ENCODE measurements around the gene ZGPAT. TPM values are rescaled to one million over a fixed set of nuclear protein-coding genes. Genes with fewer than 3 reads are reported as not detected.

The ZGPAT gene
- total RNA-seq, 1 experiment from 2014 or later: 69.3 TPM

DNA sequence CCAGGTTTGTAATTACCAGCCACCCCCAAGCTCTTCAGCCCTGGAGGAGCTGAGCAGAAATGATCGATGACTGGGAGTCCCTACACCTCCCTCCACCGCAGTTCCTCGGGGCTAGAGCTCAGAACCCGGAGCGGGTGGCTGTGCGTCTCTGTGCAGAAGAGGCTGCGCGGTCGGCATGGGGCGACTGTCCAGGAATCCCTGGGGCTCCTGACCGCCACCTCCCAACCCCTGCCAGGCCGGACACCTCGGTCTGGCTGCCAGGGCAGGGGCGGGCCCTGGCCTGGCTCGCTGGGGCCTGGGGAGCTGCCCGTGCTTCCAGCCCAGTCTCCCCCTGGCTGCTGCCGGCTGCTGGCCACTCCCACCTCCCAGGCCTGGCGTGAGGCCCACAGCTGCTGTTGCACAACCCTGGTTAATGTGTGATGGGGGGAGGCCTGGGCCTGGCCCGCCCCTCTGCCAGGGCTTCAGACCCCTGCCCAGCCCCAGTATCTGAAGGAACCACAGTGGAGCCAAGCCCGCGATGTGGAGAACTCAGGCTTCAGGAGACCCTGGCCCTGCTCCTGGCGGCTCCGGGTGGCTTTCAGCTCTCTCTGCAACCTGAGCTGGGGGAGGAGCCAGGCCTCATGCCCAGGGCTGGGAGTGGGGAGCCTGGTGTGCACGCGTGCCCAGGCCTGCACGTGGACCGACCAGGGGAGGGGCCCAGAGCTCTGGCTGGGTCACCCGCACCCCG lies 33.0 kb downstream of the ZGPAT start:
- DNase-seq: peak; percentile 98
- Mint-ChIP-seq H3K9me3 (ENCODE audit: unreplicated experiment) (no peaks in the 10 kb centered on the region), H3K4me3 (ENCODE audit: unreplicated experiment) (peak overlapping the region; percentile 88), H3K4me1 (ENCODE audit: low read depth, unreplicated experiment) (no peaks in the 10 kb centered on the region), H3K36me3 (ENCODE audit: insufficient read depth, unreplicated experiment) (peaks cover 80% of the 10 kb centered on the region), H3K27ac (ENCODE audit: unreplicated experiment) (peak overlapping the region; percentile 87), H3K27me3 (ENCODE audit: insufficient read depth, unreplicated experiment) (no peaks in the 10 kb centered on the region)
- H3K4me1 ChIP-seq: peaks cover 28% of the 10 kb centered on the region
- intact Hi-C loops (cut with micrococcal nuclease; ENCODE audit: unreplicated experiment): loop anchor here (1.0 kb wide), 1 partner anchor 33 kb away; the partner anchor contains the start of gene ARFRP1
- POLR2A ChIA-PET: interaction anchor here (0.6 to 1.6 kb wide), 11 partner anchors 11 to 322 kb away, joined by 3 to 25 read pairs (median 4); partner anchors contain the start of genes ARFRP1, PPDPF, PRPF6 and RTEL1
- peak overlapping the region; percentile 72 for H3K4me3 ChIP-seq (ENCODE audit: low read depth, low read length)
- BruUV-seq (replicated peaks): TSS peak; percentile 77
- H3K36me3 ChIP-seq (ENCODE audit: control insufficient read depth, insufficient read depth, low read length): peaks cover 10% of the 10 kb centered on the region
- H3K9me3 ChIP-seq: no peaks in the 10 kb centered on the region
- CTCF ChIA-PET: interaction anchor here (0.6 to 1.8 kb wide), 18 partner anchors 10 to 458 kb away, joined by 3 to 27 read pairs (median 5); partner anchors contain the start of genes ARFRP1, PTK6, SAMD10 and TPD52L2
- H3K27me3 ChIP-seq (replicated peaks; ENCODE audit: control insufficient read depth, insufficient read depth, low read length): no peaks in the 10 kb centered on the region
- TF ChIP-seq, protein P1, sequence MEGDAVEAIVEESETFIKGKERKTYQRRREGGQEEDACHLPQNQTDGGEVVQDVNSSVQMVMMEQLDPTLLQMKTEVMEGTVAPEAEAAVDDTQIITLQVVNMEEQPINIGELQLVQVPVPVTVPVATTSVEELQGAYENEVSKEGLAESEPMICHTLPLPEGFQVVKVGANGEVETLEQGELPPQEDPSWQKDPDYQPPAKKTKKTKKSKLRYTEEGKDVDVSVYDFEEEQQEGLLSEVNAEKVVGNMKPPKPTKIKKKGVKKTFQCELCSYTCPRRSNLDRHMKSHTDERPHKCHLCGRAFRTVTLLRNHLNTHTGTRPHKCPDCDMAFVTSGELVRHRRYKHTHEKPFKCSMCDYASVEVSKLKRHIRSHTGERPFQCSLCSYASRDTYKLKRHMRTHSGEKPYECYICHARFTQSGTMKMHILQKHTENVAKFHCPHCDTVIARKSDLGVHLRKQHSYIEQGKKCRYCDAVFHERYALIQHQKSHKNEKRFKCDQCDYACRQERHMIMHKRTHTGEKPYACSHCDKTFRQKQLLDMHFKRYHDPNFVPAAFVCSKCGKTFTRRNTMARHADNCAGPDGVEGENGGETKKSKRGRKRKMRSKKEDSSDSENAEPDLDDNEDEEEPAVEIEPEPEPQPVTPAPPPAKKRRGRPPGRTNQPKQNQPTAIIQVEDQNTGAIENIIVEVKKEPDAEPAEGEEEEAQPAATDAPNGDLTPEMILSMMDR (IDR thresholded peaks at IDR 0.05; ENCODE audit: insufficient read depth in 1 of 2, low read depth in 1 of 2, low read length in 1 of 2, severe bottlenecking in 1 of 2, unreplicated experiment in 1 of 2): peak in 1 of 2 experiments; percentile 56

DNA sequence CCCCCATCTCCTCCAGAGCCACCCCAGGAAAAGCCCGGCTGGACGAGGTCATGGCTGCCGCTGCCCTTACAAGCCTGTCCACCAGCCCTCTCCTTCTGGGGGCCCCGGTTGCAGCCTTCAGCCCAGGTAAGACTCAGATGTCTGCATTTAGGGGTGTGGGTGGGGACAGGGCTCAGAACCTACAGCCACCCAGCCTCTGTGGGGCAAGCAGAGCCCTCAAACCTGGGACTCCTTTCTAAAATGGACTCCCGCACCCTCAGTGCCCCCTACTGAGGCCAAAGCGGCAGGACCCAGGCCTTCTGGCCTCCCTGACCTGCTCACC lies 33.5 kb downstream of the ZGPAT start:
- Histone ChIP-seq H3K9me3 (no peaks in the 10 kb centered on the region), H3K4me3 (ENCODE audit: low read depth, low read length) (peak overlapping the region; percentile 72), H3K4me1 (peaks cover 28% of the 10 kb centered on the region), H3K27me3 (replicated peaks; ENCODE audit: control insufficient read depth, insufficient read depth, low read length) (no peaks in the 10 kb centered on the region), H3K36me3 (ENCODE audit: control insufficient read depth, insufficient read depth, low read length) (peaks cover 10% of the 10 kb centered on the region)
- Mint-ChIP-seq H3K27me3 (ENCODE audit: insufficient read depth, unreplicated experiment) (no peaks in the 10 kb centered on the region), H3K9me3 (ENCODE audit: unreplicated experiment) (no peaks in the 10 kb centered on the region), H3K36me3 (ENCODE audit: insufficient read depth, unreplicated experiment) (peaks cover 78% of the 10 kb centered on the region), H3K4me1 (ENCODE audit: low read depth, unreplicated experiment) (no peaks in the 10 kb centered on the region), H3K27ac (ENCODE audit: unreplicated experiment) (peak overlapping the region; percentile 87), H3K4me3 (ENCODE audit: unreplicated experiment) (peak overlapping the region; percentile 88)
- CTCF ChIA-PET: interaction anchor here (0.6 to 1.8 kb wide), 15 partner anchors 9 to 297 kb away, joined by 3 to 27 read pairs (median 5); partner anchors contain the start of genes ARFRP1, PTK6, SAMD10 and TPD52L2
- BruUV-seq (replicated peaks): no TSS peak
- POLR2A ChIA-PET: interaction anchor here (0.8 to 1.6 kb wide), 9 partner anchors 10 to 239 kb away, joined by 4 to 25 read pairs (median 4); partner anchors contain the start of genes ARFRP1, PPDPF, PRPF6 and RTEL1
- TF ChIP-seq, protein P1 (IDR thresholded peaks at IDR 0.05; ENCODE audit: insufficient read depth in 1 of 2, low read depth in 1 of 2, low read length in 1 of 2, severe bottlenecking in 1 of 2, unreplicated experiment in 1 of 2): no peak
- no peak for DNase-seq
- intact Hi-C loops (cut with micrococcal nuclease; ENCODE audit: unreplicated experiment): loop anchor here (1.0 kb wide), 1 partner anchor 34 kb away; the partner anchor contains the start of gene ARFRP1

DNA sequence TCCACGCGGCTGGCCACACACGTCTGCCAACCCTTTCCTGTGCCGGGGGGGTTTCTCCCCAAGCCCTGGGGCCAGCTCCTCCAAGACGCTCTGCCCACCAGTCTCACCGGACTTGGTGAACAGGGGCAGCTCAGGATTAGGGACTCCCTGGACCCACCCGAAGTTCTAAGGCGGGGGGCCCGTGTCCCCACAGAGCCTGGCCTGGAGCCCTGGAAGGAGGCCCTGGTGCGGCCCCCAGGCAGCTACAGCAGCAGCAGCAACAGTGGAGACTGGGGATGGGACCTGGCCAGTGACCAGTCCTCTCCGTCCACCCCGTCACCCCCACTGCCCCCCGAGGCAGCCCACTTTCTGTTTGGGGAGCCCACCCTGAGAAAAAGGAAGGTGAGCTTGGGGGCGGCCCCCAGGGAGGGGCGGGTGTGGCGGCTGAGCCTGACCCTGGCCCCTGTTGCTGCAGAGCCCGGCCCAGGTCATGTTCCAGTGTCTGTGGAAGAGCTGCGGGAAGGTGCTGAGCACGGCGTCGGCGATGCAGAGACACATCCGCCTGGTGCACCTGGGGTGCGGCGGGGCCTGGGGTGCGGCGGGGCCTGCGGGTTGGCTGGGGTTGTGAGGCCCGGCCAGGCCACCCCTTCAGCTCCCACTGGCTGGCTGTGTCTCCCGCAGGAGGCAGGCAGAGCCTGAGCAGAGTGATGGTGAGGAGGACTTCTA lies 34.0 kb downstream of the ZGPAT start:
- POLR2A ChIA-PET: interaction anchor here (0.6 to 1.6 kb wide), 7 partner anchors 10 to 221 kb away, joined by 4 to 25 read pairs (median 4); partner anchors contain the start of genes ARFRP1, PPDPF, TPD52L2 and UCKL1
- Mint-ChIP-seq H3K36me3 (ENCODE audit: insufficient read depth, unreplicated experiment) (peaks cover 78% of the 10 kb centered on the region), H3K27ac (ENCODE audit: unreplicated experiment) (peak overlapping the region; percentile 87), H3K4me3 (ENCODE audit: unreplicated experiment) (peak overlapping the region; percentile 88), H3K4me1 (ENCODE audit: low read depth, unreplicated experiment) (no peaks in the 10 kb centered on the region), H3K27me3 (ENCODE audit: insufficient read depth, unreplicated experiment) (no peaks in the 10 kb centered on the region), H3K9me3 (ENCODE audit: unreplicated experiment) (no peaks in the 10 kb centered on the region)
- no TSS peak for BruUV-seq (replicated peaks)
- CTCF ChIA-PET: interaction anchor here (0.7 to 1.8 kb wide), 11 partner anchors 9 to 296 kb away, joined by 3 to 27 read pairs (median 7); partner anchors contain the start of genes ARFRP1, PTK6, SAMD10 and TPD52L2
- no peak for DNase-seq
- Histone ChIP-seq H3K27me3 (replicated peaks; ENCODE audit: control insufficient read depth, insufficient read depth, low read length) (no peaks in the 10 kb centered on the region), H3K4me3 (ENCODE audit: low read depth, low read length) (peak overlapping the region; percentile 72), H3K4me1 (peaks cover 28% of the 10 kb centered on the region), H3K9me3 (no peaks in the 10 kb centered on the region), H3K36me3 (ENCODE audit: control insufficient read depth, insufficient read depth, low read length) (peaks cover 9% of the 10 kb centered on the region)
- TF ChIP-seq, protein P1 (IDR thresholded peaks at IDR 0.05; ENCODE audit: insufficient read depth in 1 of 2, low read depth in 1 of 2, low read length in 1 of 2, severe bottlenecking in 1 of 2, unreplicated experiment in 1 of 2): no peak
- intact Hi-C loops (cut with micrococcal nuclease; ENCODE audit: unreplicated experiment): loop anchor here (1.0 kb wide), 1 partner anchor 35 kb away; the partner anchor contains the start of gene ARFRP1

Measured in Caco-2 (cell line).